T47D (cell line): ENCODE measurements around the gene OSBPL1A.

Source experiments
- DNase-seq, 2 experiments: peaks; one replicate each; pipeline versions ENCODE4 v3.0.0 to v3.0.0-alpha.2; 2011 to 2012; ENCODE audit warnings: low read depth in 1 of 2, low spot score in 1 of 2
- JUND ChIP-seq: IDR thresholded peaks from 2 replicates; pipeline ENCODE4 v1.6.1; 2012; ENCODE audit warnings: low read depth
- in situ Hi-C: cut with HindIII; loops from 2 replicates; pipeline ENCODE4 v1.10.0; 2016; ENCODE audit warnings: low sequenced_read_pairs, low pct_unique_long_range_greater_than_20kb

OSBPL1A gene

GRCh38 chr18:24296276-24296675 lies 101.3 kb downstream of the OSBPL1A start:
- DNase-seq: no peak
- TF ChIP-seq JUND: no peak
- in situ Hi-C loops: no loop called here

DNA sequence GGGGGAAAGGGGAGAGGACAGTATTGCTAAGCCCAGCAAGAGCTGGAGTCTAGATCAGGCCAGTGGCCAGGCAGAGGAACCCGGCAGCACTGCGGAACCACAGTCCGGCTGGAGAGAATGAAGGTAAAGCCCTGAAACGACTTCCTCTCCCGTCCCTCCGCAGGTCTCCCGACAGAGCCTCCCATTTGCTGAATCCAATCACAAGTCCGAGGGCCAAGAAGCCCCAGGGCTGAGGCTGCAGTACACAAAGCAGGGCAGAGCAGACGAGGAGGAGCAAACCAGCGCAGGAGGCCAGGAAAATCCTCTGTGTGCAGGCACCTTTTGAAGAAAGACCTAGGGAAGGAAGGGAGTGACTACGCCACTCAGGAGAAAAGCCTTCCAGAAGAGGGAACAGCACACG lies 104.4 kb downstream of the OSBPL1A start:
- in situ Hi-C loops: no loop called here
- no peak for DNase-seq
- no peak for TF ChIP-seq JUND

GRCh38 chr18:24278591-24278990 lies 119.0 kb downstream of the OSBPL1A start:
- no peak for TF ChIP-seq JUND
- in situ Hi-C loops: no loop called here
- DNase-seq: no peak

DNA sequence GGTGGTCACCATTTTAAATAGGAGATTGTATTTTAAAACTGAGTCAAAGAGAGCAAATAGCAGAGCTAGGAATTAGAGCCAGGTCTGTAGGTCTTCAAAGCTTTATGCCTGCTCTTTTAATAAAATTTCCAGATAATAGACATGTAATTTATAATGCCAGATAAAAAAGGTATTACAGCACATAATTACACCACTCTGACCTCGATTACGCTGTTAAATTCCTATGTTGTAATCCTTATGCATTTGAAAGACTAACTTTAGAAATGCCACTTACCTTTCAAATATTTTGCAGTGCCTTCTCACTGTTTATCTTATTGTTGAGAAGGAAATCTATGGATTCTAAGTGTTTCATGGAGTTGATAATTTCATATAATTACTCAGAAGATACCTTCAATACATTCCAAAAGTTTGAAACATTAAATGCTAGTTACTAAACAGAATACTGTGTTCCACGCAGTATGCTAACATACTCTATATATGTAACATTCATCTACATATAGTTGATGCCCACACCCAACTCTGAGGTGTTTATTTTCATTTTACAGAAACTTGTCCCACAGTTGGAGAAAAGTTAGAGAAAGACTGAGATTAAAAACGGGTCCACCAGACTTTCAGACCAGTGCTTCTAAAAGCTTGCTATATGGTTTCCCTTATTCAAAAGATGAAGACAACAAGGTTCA lies 120.0 kb downstream of the OSBPL1A start:
- in situ Hi-C loops: no loop called here
- no peak for TF ChIP-seq JUND
- DNase-seq: no peak

- no peak for DNase-seq
- no peak for TF ChIP-seq JUND
- in situ Hi-C loops: no loop called here
These were observed 120.6 kb downstream of the OSBPL1A start for GRCh38 chr18:24276994-24277393.

GRCh38 chr18:24274837-24275236 lies 122.8 kb downstream of the OSBPL1A start:
- TF ChIP-seq JUND: no peak
- DNase-seq: no peak
- in situ Hi-C loops: no loop called here

DNA sequence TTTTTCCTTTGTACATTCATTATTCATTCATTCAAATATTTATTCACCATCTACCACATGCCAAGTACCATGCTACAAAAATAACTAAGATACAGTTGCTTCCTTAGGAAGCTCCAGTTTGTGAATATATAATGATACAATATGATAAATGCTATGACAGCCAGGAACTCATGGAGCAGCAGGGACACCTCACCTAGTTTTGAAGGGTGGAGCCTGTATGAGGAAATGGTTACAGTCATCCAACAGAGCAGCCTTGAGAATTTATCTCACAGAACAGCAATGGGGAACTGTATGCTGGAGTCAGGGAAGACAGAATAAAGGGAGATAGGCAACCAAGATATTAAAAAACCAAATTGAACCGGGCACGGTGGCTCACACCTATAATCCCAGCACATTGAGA lies 124.0 kb downstream of the OSBPL1A start:
- TF ChIP-seq JUND: no peak
- in situ Hi-C loops: no loop called here
- DNase-seq: no peak

GRCh38 chr18:24272229-24272525 lies 125.4 kb downstream of the OSBPL1A start:
- DNase-seq: no peak
- in situ Hi-C loops: no loop called here
- TF ChIP-seq JUND: no peak

- no peak for TF ChIP-seq JUND
- in situ Hi-C loops: no loop called here
- DNase-seq: peak; percentile 68 to 76
These were observed 126.0 kb downstream of the OSBPL1A start for GRCh38 chr18:24271381-24272228.

- in situ Hi-C loops: no loop called here
These were observed 126.7 kb downstream of the OSBPL1A start for GRCh38 chr18:24270937-24271380.

DNA sequence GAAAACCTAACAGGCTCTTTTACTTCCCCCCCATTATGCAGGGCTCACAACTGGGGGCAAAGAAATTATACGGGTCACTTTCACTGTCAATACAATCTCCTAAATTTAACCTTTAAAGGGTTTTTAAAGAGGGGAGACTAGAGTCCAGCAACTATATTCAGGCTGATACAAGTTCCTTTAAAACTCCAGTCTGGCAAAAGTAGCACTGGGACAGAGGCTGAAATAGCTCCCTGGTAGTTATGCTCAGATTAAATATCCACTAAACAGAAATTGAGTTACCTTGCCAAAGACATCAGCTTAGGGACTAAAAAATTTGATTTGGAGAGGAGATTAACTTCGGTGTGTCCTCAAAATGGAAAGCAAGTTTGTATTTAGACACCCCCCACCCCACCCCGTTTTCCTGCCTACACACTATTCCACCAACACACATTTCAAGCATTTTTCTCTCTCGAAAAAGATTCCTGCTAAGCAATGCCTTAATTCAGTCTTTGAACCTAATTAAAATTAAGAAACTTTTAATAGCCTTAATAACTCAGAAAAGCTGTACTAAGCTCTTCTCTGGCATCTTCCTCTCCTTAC lies 127.2 kb downstream of the OSBPL1A start:
- in situ Hi-C loops: no loop called here
- DNase-seq: no peak
- TF ChIP-seq JUND: no peak

More at GRCh38 chr18:24270937-24271380, 126.7 kb downstream of the OSBPL1A start:
- TF ChIP-seq JUND: no peak
- DNase-seq: no peak

DNA sequence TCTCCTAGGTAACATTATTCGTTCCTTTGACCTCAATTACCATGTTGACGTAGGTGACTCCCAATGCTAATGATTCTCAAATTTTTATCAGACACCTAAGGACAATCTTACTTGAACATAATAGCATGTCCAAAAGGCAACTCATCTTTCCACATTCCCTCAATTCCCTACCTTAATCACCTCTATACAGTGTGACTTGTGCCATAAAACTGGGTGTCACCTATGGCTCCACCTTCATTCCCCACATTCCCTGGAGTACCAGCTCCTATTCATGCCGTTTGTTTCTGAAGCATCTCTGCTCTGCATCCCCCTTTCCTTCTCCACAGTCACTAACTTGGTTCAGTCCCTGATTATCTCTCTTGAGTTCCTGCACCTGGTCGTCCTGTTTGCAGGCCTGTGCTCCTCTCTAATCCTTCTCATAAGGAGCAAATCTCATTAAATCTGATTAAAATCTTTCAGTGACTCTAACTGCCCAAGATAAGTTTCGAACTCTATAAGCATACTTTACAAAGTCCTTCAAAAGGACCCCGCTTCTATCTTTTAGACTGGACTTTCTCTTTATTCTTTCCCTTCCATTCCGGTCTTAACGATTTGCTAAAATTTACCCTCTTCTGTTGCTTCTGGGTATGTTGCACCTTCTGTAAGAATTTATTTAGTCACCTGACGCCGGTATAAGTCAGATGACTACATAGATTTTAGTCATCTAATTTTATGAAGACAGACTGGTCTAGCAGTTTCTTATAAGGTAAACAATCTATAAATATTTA lies 128.7 kb downstream of the OSBPL1A start:
- TF ChIP-seq JUND: no peak
- in situ Hi-C loops: no loop called here
- no peak for DNase-seq
